ENCODE data around the gene IMPDH2. TPM values are rescaled to one million over a fixed set of nuclear protein-coding genes. Genes with fewer than 3 reads are reported as not detected.

IMPDH2 gene
- total RNA-seq, 1 experiment from 2014 or later: 112 TPM

DNA sequence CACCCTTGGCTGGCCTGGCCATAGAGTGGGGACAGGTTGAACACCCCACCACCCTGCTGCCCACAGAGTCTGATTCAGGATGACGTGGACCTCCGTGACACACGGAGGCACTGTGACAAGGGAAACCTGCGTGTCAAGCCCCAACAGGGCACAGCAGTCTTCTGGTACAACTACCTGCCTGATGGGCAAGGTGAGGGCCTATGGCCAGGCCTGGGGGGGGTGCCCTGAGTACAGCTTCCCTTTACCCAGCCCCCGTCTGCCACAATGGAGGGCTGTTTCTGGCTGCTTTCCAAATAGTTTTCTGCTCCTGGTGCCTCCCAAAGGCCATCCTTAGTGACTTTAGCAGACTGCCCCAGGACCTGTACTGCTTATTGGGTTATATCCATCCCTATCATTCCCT is 23.2 kb downstream of the IMPDH2 start:
- no peak for DNase-seq (ENCODE audit: low read depth)

DNA sequence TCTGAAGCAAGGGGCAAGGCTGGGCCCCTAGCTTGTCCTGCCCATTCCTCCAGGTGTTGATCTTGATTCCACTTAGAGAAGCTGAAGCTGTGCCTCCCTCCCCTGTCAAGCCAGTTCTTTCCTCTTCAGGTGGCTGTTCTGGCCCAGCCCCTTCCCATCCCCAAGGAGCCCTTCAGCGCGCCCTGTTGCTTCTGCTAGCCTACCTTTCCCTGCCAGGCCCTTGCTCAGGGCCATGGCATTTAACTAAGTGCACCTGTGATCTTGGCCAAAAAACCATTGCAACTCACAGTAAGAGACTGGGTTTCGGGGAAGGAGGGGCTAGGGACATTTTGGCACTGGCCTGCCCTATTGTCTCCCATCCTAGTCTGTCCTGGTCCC is 23.9 kb downstream of the IMPDH2 start:
- DNase-seq (ENCODE audit: low read depth): no peak

DNA sequence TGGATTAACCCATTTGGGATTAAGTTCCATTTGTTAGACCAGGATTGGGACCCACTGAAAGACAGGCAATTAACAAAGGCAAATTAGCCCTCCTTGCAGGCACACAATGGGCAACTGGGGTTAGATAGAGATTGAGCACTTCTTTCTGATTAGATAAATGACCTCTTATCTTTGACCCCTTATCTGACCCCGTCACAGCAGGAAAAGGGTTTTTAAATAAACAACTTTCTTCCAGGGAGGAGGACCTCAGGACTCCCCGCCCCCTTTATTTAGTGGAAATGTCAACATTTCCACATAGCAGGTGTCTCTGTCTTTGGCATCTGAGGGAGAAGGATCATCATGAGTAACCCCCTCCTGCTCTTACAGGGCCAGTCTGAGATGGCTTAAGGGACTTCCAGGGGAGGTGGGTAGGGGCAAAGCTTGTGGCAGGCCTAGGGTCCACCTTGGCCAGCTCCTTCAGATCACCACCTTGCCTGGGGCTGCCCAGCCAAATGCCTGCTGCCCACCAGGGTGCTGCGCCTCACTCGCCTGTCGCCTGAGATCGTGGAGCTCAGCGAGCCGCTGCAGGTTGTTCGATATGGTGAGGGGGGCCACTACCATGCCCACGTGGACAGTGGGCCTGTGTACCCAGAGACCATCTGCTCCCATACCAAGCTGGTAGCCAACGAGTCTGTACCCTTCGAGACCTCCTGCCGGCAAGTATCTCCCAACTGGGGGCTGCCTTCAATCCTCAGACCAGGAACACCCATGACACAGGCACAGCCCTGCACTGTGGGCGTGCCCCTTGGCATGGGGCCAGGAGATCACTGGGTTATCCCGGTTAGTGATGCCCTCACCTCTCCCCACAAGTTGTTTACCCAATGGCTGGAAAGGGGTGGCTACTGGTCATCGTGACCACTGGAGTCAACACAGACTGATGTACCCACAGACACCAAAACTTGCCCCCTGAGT is 24.6 kb downstream of the IMPDH2 start:
- no peak for DNase-seq (ENCODE audit: low read depth)

DNA sequence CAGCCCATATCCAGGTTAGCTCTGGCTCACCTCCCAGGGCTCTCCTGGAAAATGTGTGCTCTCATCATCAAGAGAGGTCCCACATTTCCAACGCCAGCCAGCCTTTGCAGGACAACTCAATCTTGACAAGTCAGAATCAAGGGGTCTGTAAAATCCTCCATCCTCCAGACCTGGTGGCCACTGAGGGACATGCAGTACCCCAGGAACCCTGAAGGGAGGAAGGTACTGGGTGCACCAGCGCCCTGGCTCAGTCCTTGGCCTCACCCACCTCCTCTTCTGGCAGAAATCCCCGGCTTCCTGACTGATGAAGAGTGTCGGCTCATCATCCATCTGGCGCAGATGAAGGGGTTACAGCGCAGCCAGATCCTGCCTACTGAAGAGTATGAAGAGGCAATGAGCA is 28.0 kb downstream of the IMPDH2 start:
- no peak for DNase-seq (ENCODE audit: low read depth)

DNA sequence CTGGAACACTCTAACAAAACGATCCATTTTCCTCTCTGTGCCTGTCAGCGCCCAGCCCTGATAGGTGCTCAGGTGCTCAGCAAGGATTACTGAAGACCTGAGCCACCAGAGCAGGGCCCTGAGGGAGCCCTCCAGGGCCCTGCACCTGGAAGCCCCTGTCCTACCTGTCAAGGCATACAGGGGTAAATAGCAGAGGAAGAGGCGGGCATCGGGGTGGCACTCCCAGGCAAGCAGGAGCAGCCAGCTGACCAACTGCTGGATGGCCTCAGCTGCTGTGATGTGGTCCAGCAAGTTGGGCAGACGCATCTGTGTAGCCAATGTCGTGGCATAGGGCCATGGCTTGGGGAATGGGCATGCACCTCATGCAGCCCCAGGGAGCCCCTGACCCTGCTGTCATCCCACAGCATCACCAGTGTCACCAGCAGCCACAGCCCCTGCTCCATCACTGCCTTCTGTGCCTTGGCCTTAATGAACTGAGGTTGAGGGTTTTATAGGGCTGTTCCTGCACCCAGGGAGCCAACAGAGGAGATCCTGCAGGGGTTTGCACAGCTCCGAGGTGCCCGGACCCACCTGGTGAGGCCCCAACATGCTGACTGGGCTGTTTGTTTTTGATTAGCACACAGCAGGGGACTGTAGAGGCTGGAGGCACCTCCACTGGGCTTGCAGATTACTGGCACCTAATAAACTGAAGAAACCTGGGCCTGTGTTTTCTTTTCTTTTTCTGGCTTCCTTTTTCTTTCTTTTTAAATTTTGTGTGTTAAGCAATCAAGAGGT is 29.9 kb downstream of the IMPDH2 start:
- no peak for DNase-seq (ENCODE audit: low read depth)

DNA sequence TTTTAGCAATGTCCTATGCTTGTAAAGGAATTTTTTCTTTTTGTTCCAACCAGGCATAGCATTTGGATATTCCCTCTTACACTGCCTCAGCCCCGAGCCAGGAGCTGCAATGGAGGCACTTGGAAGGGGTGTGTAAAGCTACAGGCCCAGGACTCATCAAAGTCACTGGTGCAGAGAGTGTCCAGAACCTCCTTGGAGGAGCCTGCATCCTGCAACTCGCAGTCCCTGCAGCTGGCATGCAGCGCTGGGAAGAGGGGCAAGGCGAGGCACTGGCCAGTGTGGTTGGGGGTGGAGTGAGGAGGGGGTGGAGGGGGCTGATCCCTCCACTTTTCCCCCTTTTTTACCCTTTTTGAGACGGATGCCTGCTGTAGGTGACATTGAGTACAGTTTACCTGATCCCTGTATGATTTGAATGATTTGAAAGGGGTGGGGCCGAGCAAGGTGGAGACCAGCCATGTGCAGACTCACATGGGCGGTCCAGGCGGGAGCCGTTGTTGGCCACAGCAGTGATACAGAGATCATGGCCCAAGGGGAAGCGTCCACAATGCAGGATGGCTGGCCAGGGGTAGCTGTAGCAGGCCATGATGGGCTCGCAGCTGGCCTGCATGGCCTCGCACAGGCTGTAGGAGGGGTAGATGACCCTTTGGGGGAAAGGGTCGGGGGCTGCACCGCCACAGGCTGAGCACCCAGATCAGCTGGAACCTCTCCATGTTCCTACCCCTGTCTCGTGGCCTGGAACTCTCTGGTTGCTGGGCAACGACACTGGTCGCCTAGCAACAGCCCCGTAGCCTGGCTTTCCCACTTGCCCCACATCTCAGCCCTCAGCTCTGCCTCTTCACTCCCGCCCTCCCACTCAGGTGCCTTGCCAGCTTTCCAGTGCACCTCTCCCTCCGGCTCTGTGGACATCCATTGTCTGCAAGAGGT is 31.2 kb downstream of the IMPDH2 start:
- no peak for DNase-seq (ENCODE audit: low read depth)

DNA sequence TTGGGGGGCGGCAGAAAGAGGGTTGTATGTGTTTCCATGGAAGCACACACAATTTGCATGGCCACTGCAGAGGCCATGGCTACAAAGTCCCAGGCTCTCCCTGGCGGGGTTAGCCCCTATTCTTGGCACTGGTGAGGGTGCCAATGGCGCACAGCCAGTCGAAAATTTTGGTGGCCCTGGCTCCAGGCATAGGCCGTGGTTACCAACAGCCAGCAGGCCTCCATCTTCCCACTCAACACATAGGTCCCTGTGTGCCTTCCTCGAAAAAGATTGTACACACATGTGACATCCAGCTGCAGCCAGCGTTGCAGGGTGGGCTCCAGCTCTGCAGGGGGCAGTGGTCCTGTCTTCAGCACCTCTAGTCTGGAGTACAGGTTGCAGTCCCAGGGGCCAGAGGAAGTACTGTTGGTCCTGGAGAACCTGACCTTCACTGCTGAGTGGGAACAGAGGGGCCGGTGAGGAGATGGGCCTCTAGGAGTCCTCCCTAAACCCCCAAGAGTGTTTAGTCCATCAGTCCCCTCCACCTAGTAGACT is 32.0 kb downstream of the IMPDH2 start:
- no peak for DNase-seq (ENCODE audit: low read depth)

DNA sequence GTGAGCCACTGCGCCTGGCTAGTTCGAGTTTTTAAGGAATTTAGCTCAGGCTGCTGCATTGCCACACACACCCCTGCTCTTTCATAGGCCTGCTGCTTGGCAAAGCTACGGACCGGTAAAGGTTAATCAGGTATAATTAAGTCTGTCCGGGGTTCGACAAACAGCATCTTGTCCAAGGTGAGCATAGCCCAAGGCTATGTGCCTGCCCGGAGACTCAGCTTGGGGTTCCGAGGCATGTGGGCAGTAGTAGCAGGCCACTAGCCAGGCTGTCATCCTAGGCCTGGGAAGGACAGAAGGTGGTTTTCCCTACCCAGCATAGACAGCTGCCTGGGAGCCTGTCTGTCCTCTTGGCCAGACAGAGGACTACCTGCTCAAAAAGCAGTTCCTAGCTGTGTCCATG is 32.6 kb downstream of the IMPDH2 start:
- DNase-seq (ENCODE audit: low read depth): no peak

DNA sequence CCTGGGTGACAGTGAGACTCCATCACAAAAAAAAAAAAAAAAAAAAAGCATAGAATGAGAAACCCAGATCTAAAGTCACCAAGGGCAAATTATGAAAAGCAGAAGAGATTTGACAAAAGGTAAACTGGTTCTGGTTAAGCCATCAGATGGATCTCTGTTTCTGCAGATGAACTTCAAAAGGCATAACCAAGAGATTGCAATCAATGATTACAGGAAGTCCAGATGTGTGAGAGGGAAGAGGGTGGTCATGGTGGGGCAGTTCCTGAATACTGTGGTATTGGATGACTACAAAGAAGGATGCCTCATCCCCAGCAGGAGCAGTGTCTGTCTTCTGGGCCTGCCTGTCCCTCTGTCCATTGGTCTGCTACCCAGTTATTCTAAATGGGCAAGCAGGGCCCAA is 35.4 kb downstream of the IMPDH2 start:
- DNase-seq (ENCODE audit: low read depth): no peak

DNA sequence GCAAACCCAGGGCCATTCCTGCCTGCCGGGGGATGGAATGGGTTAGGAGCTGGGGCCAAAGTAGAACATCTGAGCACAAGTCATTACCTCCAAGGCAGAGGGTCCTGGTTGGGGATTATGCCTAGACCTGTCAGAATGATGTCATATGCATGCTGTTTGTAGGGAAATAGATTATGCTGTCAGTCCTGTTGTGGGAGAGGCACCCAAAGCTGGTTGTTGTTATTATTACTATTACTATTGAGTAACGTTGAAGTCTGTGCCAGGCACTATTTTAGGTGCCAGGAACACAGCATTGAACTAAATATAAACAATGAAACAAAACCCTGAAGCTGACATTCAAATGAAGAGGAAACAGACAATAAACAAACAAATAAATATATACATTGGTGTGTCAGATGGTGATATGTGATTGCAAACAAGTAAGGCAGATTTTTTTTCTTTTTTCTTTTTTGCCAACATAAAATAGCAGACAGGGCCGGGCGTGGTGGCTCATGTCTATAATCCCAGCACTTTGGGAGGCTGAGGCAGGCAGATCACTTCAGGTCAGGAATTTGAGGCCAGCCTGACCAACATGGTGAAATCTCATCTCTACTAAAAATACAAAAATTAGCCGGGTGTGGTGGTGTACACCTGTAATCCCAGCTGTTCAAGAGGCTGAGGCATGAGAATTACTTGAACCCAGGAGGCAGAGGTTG is 37.2 kb downstream of the IMPDH2 start:
- no peak for DNase-seq (ENCODE audit: low read depth)

DNA sequence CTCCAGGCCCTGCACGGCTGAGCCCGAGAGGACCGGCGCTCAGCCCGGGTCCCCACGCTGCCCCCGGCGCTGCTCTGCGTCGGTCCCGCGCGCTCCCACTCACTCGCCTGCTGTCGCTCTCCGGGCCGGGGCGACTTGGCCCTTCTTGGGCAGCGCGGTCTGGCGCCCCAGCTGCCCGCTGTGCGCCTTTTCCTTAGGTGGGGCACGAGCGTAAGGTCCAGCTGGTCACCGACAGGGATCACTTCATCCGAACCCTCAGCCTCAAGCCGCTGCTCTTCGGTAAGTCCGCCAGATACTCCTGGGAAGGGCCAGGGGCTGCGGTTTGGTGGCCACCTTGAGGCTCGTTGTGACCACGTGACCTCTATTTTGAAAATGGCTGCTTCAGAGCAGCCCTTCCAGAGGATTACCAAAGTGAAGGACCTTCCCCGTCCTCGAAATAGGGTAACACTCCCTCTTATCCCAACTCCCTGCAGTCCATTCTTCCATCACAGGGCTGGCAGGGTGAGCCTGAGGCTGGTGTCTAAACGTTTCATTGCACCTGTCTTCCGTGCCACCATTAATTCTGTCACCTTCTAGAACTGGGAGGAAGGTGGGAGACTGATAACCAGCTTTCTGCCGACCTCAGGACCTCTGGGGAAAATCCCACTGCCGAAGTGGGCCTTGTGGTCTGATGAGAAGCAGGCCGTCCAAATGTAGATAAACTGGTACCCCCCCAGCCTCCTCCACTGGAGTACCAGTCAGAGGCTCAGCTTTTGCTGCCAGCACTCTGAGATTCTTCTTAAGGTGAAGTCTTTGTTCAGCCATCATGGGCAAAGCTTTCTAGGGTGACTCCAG is 38.3 kb downstream of the IMPDH2 start:
- DNase-seq (ENCODE audit: low read depth): no peak

DNA sequence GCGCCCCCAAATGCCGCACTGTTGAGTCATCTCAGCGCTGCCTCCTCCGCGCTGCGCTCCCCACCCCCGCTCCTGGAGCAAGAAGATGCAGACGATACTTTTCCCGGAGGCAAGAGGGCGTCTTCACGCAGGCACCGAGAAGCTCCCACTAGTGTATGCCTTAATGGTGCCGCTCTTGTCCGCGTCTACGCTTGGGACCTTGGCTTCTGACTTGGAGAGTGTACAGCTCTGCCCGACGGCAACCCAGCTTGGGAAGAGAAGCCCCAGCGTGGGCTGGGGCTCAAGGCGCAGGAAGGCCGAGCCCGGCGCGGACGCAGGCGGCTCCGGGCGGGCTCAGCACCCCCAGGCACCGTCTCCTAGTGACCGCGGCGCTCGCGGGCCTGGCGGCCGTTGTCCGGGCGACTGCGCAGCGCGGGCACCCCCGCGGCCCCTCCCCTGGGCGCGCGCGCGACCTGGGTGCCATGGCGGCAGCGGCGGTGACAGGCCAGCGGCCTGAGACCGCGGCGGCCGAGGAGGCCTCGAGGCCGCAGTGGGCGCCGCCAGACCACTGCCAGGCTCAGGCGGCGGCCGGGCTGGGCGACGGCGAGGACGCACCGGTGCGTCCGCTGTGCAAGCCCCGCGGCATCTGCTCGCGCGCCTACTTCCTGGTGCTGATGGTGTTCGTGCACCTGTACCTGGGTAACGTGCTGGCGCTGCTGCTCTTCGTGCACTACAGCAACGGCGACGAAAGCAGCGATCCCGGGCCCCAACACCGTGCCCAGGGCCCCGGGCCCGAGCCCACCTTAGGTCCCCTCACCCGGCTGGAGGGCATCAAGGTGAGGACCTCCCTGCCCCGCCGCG is 39.2 kb downstream of the IMPDH2 start, which contains the start of gene P4HTM:
Gene P4HTM, plus strand, starts transcription at position 446 of the 840 bp plus-strand sequence. Its CDS starts 16 bp downstream, at position 462.
- DNase-seq (ENCODE audit: low read depth): peak; percentile 87

DNA sequence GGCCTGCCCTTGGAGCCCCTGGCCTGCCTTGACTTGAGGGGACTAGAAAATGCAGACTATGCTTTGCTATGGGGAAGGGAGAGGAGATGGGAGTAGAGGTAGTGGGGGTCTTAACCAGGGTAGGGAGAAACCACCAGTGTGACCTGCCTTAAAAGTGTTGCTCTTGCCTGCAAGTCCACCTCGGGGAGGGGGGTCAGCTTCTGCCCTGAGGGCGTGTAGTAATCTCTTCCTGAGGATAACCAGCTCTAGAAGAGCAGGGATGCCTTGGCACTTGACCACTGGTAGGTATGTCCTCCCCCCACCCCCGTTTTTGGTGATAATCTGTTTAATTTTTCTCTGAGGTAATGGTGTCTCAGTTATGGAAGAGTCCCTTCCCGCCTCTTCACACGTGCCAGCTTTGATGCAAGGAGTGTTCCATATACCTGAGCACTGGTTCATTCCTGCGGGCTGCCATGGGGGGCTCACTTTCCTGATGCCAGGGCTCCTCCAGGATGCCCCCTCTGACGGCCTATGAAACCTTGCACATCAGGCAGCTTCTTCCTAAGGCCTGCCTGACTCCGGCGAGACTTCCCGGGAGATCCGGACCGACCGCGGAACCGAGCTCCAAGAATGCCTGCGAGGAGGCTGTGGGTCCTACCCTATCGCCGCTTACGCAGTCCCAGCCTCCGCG is 39.9 kb downstream of the IMPDH2 start:
- peak; percentile 49 for DNase-seq (ENCODE audit: low read depth)

DNA sequence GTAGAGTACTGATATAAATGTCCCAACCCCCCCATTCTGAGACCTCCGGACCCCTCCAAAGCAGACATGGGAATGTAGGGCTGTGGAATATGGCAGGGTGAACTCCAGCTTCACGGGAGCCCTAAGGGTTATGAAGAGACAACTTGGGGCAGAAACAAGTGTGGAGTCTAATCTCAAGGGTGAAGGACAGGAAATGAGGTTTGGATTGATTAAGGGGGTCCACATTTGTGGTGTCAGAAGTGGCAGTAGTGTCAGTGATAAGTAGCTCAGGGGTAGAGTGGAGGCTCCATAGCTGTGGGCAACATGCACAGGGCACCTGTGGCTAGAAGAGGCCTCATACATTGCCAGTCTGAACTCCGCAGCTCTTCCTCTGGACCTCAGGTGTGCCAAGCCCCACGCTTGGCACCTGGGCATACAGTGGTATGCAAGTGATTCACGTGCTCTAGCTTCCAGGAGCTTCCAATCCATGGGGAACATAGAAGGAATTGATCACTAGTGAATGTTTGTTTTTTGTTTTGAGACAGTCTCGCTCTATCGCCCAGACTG is 43.3 kb downstream of the IMPDH2 start:
- DNase-seq (ENCODE audit: low read depth): no peak

DNA sequence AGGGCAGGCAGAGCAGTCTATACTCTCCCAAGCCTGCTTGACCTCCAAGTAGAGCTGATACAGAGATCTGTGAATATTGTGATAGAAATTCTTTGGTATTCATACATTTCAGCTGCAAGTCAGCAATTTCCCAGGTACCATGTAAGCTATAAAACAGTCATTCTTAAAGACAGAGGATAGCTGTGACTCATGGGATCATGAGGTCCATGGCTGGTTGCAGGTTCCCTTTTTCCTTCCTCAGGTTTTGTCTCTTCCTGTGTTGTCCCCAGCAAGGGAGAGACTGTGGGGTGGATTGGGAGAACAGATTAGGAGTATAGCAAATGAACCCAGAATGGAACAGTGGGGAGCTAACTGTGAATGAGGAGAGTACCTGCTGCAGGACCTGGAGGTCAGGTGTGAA is 44.5 kb downstream of the IMPDH2 start:
- peak; percentile 10 for DNase-seq (ENCODE audit: low read depth)

DNA sequence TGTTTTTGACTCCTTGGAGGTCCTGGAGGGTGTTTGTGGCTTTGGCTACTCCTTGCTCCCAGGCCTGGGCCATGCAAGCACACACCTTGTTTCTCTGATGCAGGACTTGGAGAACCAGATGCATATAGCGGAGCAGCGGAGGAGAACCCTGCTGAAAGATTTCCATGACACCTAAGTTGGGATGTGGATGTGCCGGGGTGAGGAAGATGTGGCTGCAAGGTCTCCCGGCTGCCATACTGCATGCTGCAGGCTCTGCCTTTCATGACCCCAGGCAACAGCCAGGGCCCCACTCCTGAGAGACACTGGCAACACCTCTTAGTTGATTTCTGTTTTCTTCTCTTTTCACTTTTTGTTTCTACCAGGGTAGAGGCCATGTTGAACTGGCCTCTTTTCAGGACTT is 46.1 kb downstream of the IMPDH2 start:
- no peak for DNase-seq (ENCODE audit: low read depth)

DNA sequence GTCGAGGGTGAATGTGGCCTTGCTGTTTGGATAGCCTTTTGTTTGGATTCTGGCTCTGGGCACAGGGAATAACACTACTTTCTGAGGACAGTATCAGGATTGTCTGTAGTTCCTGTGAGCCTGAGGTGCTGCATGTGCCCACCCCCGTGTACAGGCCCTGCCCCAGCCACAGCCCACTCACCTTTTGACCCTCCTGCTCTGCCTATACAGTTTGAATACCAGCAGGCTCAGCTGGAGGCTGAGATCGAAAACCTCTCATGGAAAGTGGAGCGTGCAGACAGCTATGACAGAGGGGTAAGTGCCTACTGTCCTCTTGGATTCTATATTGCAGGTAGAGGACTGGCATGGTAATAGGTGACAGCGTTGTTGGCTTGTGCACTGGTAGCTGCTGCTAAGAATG is 46.5 kb downstream of the IMPDH2 start:
- no peak for DNase-seq (ENCODE audit: low read depth)

DNA sequence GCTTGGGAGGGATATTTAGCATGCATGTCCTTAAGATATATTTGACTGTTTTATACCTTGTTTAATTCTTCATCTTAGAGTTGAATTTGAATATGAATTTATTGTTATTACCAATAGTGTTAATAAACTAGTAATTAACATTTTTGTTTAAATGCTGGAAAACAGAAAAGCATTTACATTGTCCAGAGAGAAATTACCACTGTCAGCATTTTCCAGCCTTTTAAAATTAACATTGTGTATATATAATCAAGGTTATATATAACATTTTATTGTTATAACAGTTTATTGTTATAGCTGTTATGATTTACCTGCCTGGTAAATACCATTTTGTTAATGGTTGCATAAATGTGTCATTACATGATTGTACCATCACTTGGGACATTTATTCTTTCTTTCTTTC is 47.2 kb downstream of the IMPDH2 start:
- DNase-seq (ENCODE audit: low read depth): no peak
